GM23248 (cell line): Measurements from ENCODE around the gene RAB8B.
"Not testable (repeated sequence)": the region's sequence is repeated elsewhere in the genome, so short reads cannot be mapped to it uniquely, and the experiment has no call there.

Experiments used
- EZH2 ChIP-seq: fragments of 200-600 bp; sonication (generic); IDR thresholded peaks from 2 replicates; pipeline ENCODE4 v1.6.1; 2018; ENCODE audit warnings: antibody characterized with exemption, mild to moderate bottlenecking; ENCODE audit not compliant: insufficient read depth, poor library complexity, severe bottlenecking
- EZH2phosphoT487 ChIP-seq: fragments of 200-600 bp; sonication (generic); IDR thresholded peaks from 2 replicates; pipeline ENCODE4 v1.6.1; 2018; ENCODE audit warnings: antibody characterized with exemption, moderate library complexity, mild to moderate bottlenecking, low read depth; ENCODE audit not compliant: insufficient read depth

- TF ChIP-seq EZH2phosphoT487, EZH2: not testable (repeated sequence)
Observed at GRCh38 chr15:63237086-63237485, 47.7 kb downstream of the RAB8B start.
